ENCODE results near the gene AGMO. TPM values are rescaled to one million over a fixed set of nuclear protein-coding genes. Genes with fewer than 3 reads are reported as not detected.

AGMO gene
- 0.69 TPM for total RNA-seq

DNA sequence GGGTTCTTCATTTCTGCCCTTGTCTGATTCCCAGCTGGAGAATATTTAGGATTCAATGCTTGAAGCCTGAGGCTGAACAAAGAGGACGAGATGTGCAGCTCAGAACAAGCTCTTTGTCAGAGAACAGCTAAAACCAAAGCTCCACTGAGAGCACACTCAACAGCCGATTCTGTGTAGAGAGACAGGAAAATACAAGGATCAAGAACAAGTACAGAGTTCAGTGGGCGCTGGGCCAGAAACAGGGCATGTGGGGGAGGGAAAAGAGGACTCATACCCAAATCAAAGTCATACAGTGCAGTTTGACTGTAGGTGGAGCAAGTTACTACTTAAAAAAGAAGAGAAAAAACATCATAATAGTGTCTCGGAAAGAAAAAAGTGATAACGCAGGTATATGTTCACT lies at the start of gene AGMO:
AGMO (minus strand) TSS at position 181 of the 400 bp plus-strand sequence.

Other genes with a start within 250 kb of the AGMO start
- gene MEOX2, start 124.7 kb upstream of the AGMO start, total RNA-seq: 0.23 TPM

Measured in diencephalon (tissue), 1 donor.